MCF 10A (cell line): Measurements from ENCODE around the gene VPS13A. TPM values are rescaled to one million over a fixed set of nuclear protein-coding genes. Genes with fewer than 3 reads are reported as not detected.

Experiments used
- BruUV-seq: library from RNA; stranded (reverse); fragments of 400-500 nt; replicated peaks from 2 replicates; lab custom pipeline; 2021; lab: Mats Ljungman, UMichigan
- CTCF ChIA-PET: fragments of 300-600 bp; sonication (Branson Sonifier 250); formaldehyde crosslinking; extraction: SDS; loops from one replicate; lab custom pipeline; 2021; ENCODE audit warnings: antibody characterized with exemption, inconsistent platforms; lab: Yijun Ruan, JAX
- POLR2A ChIA-PET: fragments of 300-600, 350-650 bp; sonication (Branson Sonifier 250); formaldehyde crosslinking; extraction: SDS; loops from one replicate; lab custom pipeline; 2020; ENCODE audit warnings: antibody characterized with exemption, inconsistent platforms; lab: Yijun Ruan, JAX
- DNase-seq: peaks from one replicate; pipeline ENCODE4 v3.0.0-alpha.2; 2018; ENCODE audit not compliant: unreplicated experiment
- H3K27ac Mint-ChIP-seq: one replicate; pipeline ENCODE4 v1.8.0; 2022; ENCODE audit warnings: mild to moderate bottlenecking, low read depth, mixed read lengths; ENCODE audit not compliant: unreplicated experiment
- H3K27me3 Mint-ChIP-seq: one replicate; pipeline ENCODE4 v1.8.0; 2022; ENCODE audit warnings: mixed read lengths; ENCODE audit not compliant: insufficient read depth, unreplicated experiment
- H3K36me3 Mint-ChIP-seq: one replicate; pipeline ENCODE4 v1.8.0; 2022; ENCODE audit warnings: mild to moderate bottlenecking, moderate library complexity, mixed read lengths; ENCODE audit not compliant: insufficient read depth, unreplicated experiment
- H3K4me1 Mint-ChIP-seq: one replicate; pipeline ENCODE4 v1.8.0; 2022; ENCODE audit warnings: mixed read lengths; ENCODE audit not compliant: insufficient read depth, unreplicated experiment
- H3K4me3 Mint-ChIP-seq: one replicate; pipeline ENCODE4 v1.8.0; 2022; ENCODE audit warnings: mild to moderate bottlenecking, moderate library complexity, mixed read lengths; ENCODE audit not compliant: unreplicated experiment
- H3K9me3 Mint-ChIP-seq: one replicate; pipeline ENCODE4 v1.8.0; 2022; ENCODE audit warnings: mixed read lengths; ENCODE audit not compliant: unreplicated experiment
- CTCF ChIP-seq: fragments of 200-600 bp; IDR thresholded peaks from one replicate; pipeline ENCODE4 v1.8.0; 2022; ENCODE audit warnings: antibody characterized with exemption, mild to moderate bottlenecking; ENCODE audit not compliant: unreplicated experiment
- intact Hi-C: fragments of 100-400 bp; cut with micrococcal nuclease; formaldehyde crosslinking; loops from 2 replicates; pipeline ENCODE4 v1.14.1; 2022
- total RNA-seq: library from RNA; stranded (reverse); gene quantifications from 2 replicates; pipeline ENCODE4 v1.2.3, GENCODE V29; 2022

Gene VPS13A
- total RNA-seq, 1 experiment from 2014 or later: 29.6 TPM

- BruUV-seq: no TSS peak
- no peaks in the 10 kb centered on the region for H3K9me3 Mint-ChIP-seq
- no peak for DNase-seq
- H3K4me1 Mint-ChIP-seq: peaks cover 21% of the 10 kb centered on the region
- H3K4me3 Mint-ChIP-seq: no peak overlapping the region
- TF ChIP-seq CTCF: no peak
- H3K27ac Mint-ChIP-seq: peak overlapping the region; percentile 91
- H3K36me3 Mint-ChIP-seq: peaks cover 6% of the 10 kb centered on the region
- POLR2A ChIA-PET: interaction anchor here (1.2 to 1.4 kb wide), 2 partner anchors 11 to 126 kb away, joined by 3 to 9 read pairs; no protein-coding TSS in a partner anchor
- no peaks in the 10 kb centered on the region for H3K27me3 Mint-ChIP-seq
- CTCF ChIA-PET: interaction anchor here (0.6 to 3.8 kb wide), 5 partner anchors 11 to 126 kb away, joined by 3 to 29 read pairs (median 4); no protein-coding TSS in a partner anchor
- intact Hi-C loops: no loop called here
Measured at GRCh38 chr9:77418226-77418625, 240.9 kb downstream of the VPS13A start.

GRCh38 chr9:77420641-77421040 lies 243.3 kb downstream of the VPS13A start:
- Mint-ChIP-seq H3K36me3 (peaks cover 6% of the 10 kb centered on the region), H3K4me1 (peaks cover 26% of the 10 kb centered on the region), H3K27ac (no peak overlapping the region), H3K27me3 (no peaks in the 10 kb centered on the region), H3K9me3 (no peaks in the 10 kb centered on the region), H3K4me3 (no peak overlapping the region)
- ChIA-PET CTCF (interaction anchor here (0.7 to 3.8 kb wide), 2 partner anchors 13 to 760 kb away, joined by 3 to 29 read pairs; no protein-coding TSS in a partner anchor), POLR2A (no interaction called here)
- TF ChIP-seq CTCF: no peak
- intact Hi-C loops: no loop called here
- no TSS peak for BruUV-seq
- DNase-seq: no peak

- H3K4me1 Mint-ChIP-seq: peaks cover 26% of the 10 kb centered on the region
- POLR2A ChIA-PET: no interaction called here
- no TSS peak for BruUV-seq
- H3K9me3 Mint-ChIP-seq: no peaks in the 10 kb centered on the region
- no peak overlapping the region for H3K27ac Mint-ChIP-seq
- no peak for TF ChIP-seq CTCF
- intact Hi-C loops: no loop called here
- no peak for DNase-seq
- H3K27me3 Mint-ChIP-seq: no peaks in the 10 kb centered on the region
- CTCF ChIA-PET: interaction anchor here (0.7 to 2.5 kb wide), 6 partner anchors 12 to 717 kb away, joined by 3 to 16 read pairs (median 4); no protein-coding TSS in a partner anchor
- H3K36me3 Mint-ChIP-seq: peaks cover 6% of the 10 kb centered on the region
- H3K4me3 Mint-ChIP-seq: no peak overlapping the region
Measured at GRCh38 chr9:77421506-77422265, 244.4 kb downstream of the VPS13A start.

- no peaks in the 10 kb centered on the region for H3K9me3 Mint-ChIP-seq
Measured at GRCh38 chr9:77422969-77423368, 245.6 kb downstream of the VPS13A start.

More at GRCh38 chr9:77422969-77423368, 245.6 kb downstream of the VPS13A start:
- no TSS peak for BruUV-seq
- no peak for DNase-seq
- Mint-ChIP-seq H3K27ac (no peak overlapping the region), H3K27me3 (no peaks in the 10 kb centered on the region), H3K4me1 (peaks cover 13% of the 10 kb centered on the region), H3K36me3 (no peaks in the 10 kb centered on the region), H3K4me3 (no peak overlapping the region)
- TF ChIP-seq CTCF: no peak
- ChIA-PET CTCF (interaction anchor here (0.8 to 2.5 kb wide), 5 partner anchors 10 to 131 kb away, joined by 3 to 16 read pairs (median 3); no protein-coding TSS in a partner anchor), POLR2A (interaction anchor here (0.6 kb wide), 1 partner anchor 576 kb away, joined by 3 read pairs; no protein-coding TSS in a partner anchor)
- intact Hi-C loops: no loop called here
